ENCODE measurements around the gene DARS2. TPM values are rescaled to one million over a fixed set of nuclear protein-coding genes. Genes with fewer than 3 reads are reported as not detected.

Gene DARS2
- total and polyA plus RNA-seq, 4 donors, result 5.0 to 13.0 (median 10.1) TPM

GRCh38 chr1:173876732-173877131, 52.3 kb downstream of the DARS2 start:
- no peak for DNase-seq (ENCODE audit: low spot score)
- Histone ChIP-seq H3K27ac (ENCODE audit: low read depth in 1 of 2, low read length in 2 of 2) (no peak overlapping the region), H3K36me3 (ENCODE audit: control insufficient read depth in 4 of 4, insufficient read depth in 3 of 4, low read depth in 1 of 4, low read length in 3 of 4) (peaks cover 0 to 6% (median 3%) of the 10 kb centered on the region in 4 donors), H3K9me3 (ENCODE audit: control insufficient read depth in 4 of 4, low read length in 3 of 4) (no peaks in the 10 kb centered on the region), H3K4me1 (ENCODE audit: control insufficient read depth in 4 of 4, insufficient read depth in 4 of 4, low read length in 3 of 4) (no peaks in the 10 kb centered on the region), H3K4me3 (ENCODE audit: low read depth in 1 of 3, low read length in 3 of 3) (no peak overlapping the region), H3K27me3 (ENCODE audit: control insufficient read depth in 4 of 4, insufficient read depth in 4 of 4, low read length in 3 of 4) (no peaks in the 10 kb centered on the region), H3K9ac (ENCODE audit: low read depth in 1 of 2, low read length in 2 of 2) (no peak overlapping the region)
- WGBS, result 92% methylated on average over 5 of the region's 5 CpGs
- TF ChIP-seq ATF3 (IDR thresholded peaks at IDR 0.05) (no peak), TAF1 (conservative IDR thresholded peaks at IDR 0.05) (no peak), YY1 (IDR thresholded peaks at IDR 0.05) (no peak), MAX (IDR thresholded peaks at IDR 0.05) (no peak), SP1 (IDR thresholded peaks at IDR 0.05) (no peak), EGR1 (IDR thresholded peaks at IDR 0.05; ENCODE audit: low read depth in 2 of 2) (no peak), CTCF (IDR thresholded peaks at IDR 0.05; ENCODE audit: low read depth, low read length, missing input control) (no peak), JUND (IDR thresholded peaks at IDR 0.05) (no peak), RAD21 (IDR thresholded peaks at IDR 0.05) (no peak), FOXA2 (IDR thresholded peaks at IDR 0.05) (no peak), REST (IDR thresholded peaks at IDR 0.05) (no peak), HNF4G (IDR thresholded peaks at IDR 0.05) (no peak), RXRA (IDR thresholded peaks at IDR 0.05) (no peak), NR2F2 (IDR thresholded peaks at IDR 0.05) (no peak), ZBTB33 (IDR thresholded peaks at IDR 0.05) (no peak), GABPA (IDR thresholded peaks at IDR 0.05 in 1 of 2, conservative IDR thresholded peaks at IDR 0.05 in 1 of 2) (no peak)

- Histone ChIP-seq H3K9ac (ENCODE audit: low read depth in 1 of 2, low read length in 2 of 2) (no peak overlapping the region), H3K36me3 (ENCODE audit: control insufficient read depth in 4 of 4, insufficient read depth in 3 of 4, low read depth in 1 of 4, low read length in 3 of 4) (peaks cover 0 to 6% (median 3%) of the 10 kb centered on the region in 4 donors), H3K4me1 (ENCODE audit: control insufficient read depth in 4 of 4, insufficient read depth in 4 of 4, low read length in 3 of 4) (no peaks in the 10 kb centered on the region), H3K27me3 (ENCODE audit: control insufficient read depth in 4 of 4, insufficient read depth in 4 of 4, low read length in 3 of 4) (no peaks in the 10 kb centered on the region), H3K27ac (ENCODE audit: low read depth in 1 of 2, low read length in 2 of 2) (no peak overlapping the region), H3K4me3 (ENCODE audit: low read depth in 1 of 3, low read length in 3 of 3) (no peak overlapping the region), H3K9me3 (ENCODE audit: control insufficient read depth in 4 of 4, low read length in 3 of 4) (no peaks in the 10 kb centered on the region)
- no peak for DNase-seq (ENCODE audit: low spot score)
- TF ChIP-seq MAX (IDR thresholded peaks at IDR 0.05), result no peak
- no peak for TF ChIP-seq ATF3 (IDR thresholded peaks at IDR 0.05)
- TF ChIP-seq TAF1 (conservative IDR thresholded peaks at IDR 0.05), result no peak
- TF ChIP-seq HNF4A (conservative IDR thresholded peaks at IDR 0.05), result no peak
- TF ChIP-seq NR2F2 (IDR thresholded peaks at IDR 0.05), result no peak
- TF ChIP-seq JUND (IDR thresholded peaks at IDR 0.05), result no peak
- no peak for TF ChIP-seq HNF4G (IDR thresholded peaks at IDR 0.05)
- TF ChIP-seq GABPA (IDR thresholded peaks at IDR 0.05 in 1 of 2, conservative IDR thresholded peaks at IDR 0.05 in 1 of 2), result no peak
- TF ChIP-seq RAD21 (IDR thresholded peaks at IDR 0.05), result no peak
- no peak for TF ChIP-seq FOXA2 (IDR thresholded peaks at IDR 0.05)
- no peak for TF ChIP-seq REST (IDR thresholded peaks at IDR 0.05)
- no peak for TF ChIP-seq EGR1 (IDR thresholded peaks at IDR 0.05; ENCODE audit: low read depth in 2 of 2)
- no peak for TF ChIP-seq SP1 (IDR thresholded peaks at IDR 0.05)
- TF ChIP-seq FOXA1 (IDR thresholded peaks at IDR 0.05), result no peak
- no peak for TF ChIP-seq YY1 (IDR thresholded peaks at IDR 0.05)
- no peak for TF ChIP-seq RXRA (IDR thresholded peaks at IDR 0.05)
Measured at GRCh38 chr1:173878251-173878650, 53.8 kb downstream of the DARS2 start.
